ENCODE measurements around the gene RPL14.
"Not testable (repeated sequence)": the region's sequence is repeated elsewhere in the genome, so short reads cannot be mapped to it uniquely, and the experiment has no call there.

- not testable (repeated sequence) for TF ChIP-seq CTCF (IDR thresholded peaks at IDR 0.05; ENCODE audit: low read length); EZH2 (IDR thresholded peaks at IDR 0.05; ENCODE audit: borderline replicate concordance, low read length)
Observed at GRCh38 chr3:40462838-40463237, 5.7 kb downstream of the RPL14 start.

Data from OCI-LY1 (cell line).